ENCODE results near the gene SLF2.

Gene SLF2

DNA sequence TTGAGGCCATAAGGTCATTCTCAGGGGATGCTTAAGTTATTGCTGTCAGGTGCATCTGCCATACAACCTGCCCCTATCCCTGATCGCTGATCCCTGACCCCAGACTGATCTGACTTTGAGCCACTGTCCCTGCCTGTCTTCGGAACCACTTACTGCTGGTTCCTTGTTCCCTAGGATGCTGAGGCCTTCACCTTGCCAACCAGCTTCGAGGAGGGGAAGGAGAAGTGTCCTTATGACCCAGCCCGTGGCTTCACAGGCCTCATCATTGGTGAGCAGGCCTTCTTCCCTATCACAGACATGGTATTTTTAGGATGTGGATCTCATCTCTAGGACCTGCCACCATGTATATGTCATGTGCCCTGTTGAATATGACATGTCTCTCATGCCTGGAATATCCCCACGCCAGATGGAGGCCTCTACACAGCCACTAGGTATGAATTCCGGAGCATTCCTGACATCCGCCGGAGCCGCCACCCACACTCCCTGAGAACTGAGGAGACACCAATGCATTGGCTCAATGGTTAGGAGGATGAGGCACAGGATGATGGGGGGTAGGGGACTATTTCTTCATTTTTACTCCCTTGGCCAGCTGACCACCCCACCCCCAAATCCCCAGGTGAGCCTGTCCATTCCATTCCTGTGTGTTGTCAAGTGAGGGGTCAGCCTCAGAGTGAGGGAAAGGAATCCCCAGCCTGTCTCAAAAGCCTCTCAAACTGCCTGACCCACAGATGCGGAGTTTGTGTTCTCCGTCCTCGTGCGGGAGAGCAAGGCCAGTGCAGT, 65.5 kb downstream of the SLF2 start:
- H3K4me3 ChIP-seq (ENCODE audit: low read length): no peak overlapping the region
- TF ChIP-seq, protein P1, sequence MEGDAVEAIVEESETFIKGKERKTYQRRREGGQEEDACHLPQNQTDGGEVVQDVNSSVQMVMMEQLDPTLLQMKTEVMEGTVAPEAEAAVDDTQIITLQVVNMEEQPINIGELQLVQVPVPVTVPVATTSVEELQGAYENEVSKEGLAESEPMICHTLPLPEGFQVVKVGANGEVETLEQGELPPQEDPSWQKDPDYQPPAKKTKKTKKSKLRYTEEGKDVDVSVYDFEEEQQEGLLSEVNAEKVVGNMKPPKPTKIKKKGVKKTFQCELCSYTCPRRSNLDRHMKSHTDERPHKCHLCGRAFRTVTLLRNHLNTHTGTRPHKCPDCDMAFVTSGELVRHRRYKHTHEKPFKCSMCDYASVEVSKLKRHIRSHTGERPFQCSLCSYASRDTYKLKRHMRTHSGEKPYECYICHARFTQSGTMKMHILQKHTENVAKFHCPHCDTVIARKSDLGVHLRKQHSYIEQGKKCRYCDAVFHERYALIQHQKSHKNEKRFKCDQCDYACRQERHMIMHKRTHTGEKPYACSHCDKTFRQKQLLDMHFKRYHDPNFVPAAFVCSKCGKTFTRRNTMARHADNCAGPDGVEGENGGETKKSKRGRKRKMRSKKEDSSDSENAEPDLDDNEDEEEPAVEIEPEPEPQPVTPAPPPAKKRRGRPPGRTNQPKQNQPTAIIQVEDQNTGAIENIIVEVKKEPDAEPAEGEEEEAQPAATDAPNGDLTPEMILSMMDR (IDR thresholded peaks at IDR 0.05; ENCODE audit: insufficient read depth, low read depth, low read length, missing control alignments): no peak
- no peak for DNase-seq (ENCODE audit: low read depth)

DNA sequence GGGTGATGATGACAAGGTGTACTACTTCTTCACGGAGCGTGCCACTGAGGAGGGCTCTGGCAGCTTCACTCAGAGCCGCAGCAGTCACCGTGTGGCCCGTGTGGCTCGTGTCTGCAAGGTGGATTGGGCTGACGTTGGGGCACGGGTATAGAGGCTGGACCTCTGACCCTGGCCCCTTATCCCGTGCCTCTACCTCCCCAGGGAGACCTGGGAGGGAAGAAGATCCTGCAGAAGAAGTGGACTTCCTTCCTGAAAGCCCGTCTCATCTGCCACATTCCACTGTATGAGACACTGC, 66.1 kb downstream of the SLF2 start:
- H3K4me3 ChIP-seq (ENCODE audit: low read length): no peak overlapping the region
- no peak for DNase-seq (ENCODE audit: low read depth)
- TF ChIP-seq, protein P1 (IDR thresholded peaks at IDR 0.05; ENCODE audit: insufficient read depth, low read depth, low read length, missing control alignments): no peak

DNA sequence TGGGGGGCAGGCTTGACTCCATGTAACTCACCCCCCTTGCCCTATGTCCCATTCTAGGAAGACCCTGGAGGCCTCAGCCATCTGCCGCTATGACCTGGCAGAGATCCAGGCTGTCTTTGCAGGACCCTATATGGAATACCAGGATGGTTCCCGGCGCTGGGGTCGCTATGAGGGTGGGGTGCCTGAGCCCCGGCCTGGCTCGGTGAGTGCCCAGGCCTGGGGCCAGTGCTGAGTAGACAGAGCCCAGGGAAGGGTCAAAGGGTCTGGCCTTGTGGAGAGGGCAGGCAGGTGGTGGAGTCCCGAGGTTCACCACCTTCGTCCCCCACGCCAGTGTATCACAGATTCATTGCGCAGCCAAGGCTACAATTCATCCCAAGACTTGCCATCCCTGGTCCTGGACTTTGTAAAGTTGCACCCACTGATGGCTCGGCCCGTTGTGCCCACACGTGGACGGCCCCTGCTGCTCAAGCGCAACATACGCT, 67.1 kb downstream of the SLF2 start:
- H3K4me3 ChIP-seq (ENCODE audit: low read length): no peak overlapping the region
- TF ChIP-seq, protein P1 (IDR thresholded peaks at IDR 0.05; ENCODE audit: insufficient read depth, low read depth, low read length, missing control alignments): no peak
- DNase-seq (ENCODE audit: low read depth): no peak

DNA sequence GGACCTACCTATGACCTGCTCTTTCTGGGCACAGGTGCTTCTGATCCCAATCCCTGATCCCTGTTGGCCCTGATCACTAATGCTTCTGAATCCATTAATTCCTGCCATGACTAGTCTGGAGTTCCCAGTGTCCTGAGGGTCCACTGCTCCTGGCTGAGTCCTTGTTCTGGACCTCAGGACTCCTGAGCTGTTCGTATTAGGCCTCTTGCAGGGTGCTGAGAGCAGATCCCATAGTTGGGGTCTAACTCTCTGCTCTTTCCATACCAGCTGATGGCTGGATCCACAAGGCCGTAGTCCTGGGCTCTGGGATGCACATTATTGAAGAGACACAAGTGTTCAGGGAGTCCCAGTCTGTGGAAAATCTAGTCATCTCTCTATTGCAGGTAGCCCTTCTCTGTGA, 67.5 kb downstream of the SLF2 start:
- TF ChIP-seq, protein P1 (IDR thresholded peaks at IDR 0.05; ENCODE audit: insufficient read depth, low read depth, low read length, missing control alignments): no peak
- DNase-seq (ENCODE audit: low read depth): no peak
- no peak overlapping the region for H3K4me3 ChIP-seq (ENCODE audit: low read length)

DNA sequence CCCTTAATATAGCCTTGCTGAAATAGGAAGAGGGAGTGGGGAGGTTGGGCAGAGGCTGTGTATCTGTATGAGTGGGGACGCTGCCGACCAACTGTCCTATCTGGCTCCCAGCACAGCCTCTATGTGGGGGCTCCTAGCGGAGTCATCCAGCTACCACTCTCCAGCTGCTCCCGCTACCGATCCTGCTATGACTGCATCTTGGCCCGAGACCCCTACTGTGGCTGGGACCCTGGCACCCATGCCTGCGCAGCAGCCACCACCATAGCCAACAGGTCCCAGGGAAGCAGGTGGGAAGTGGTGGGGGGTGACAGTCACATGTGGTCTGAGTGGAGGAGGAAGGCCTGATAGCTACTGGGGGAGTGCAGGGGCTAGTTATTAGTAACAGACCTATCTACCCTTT, 67.9 kb downstream of the SLF2 start:
- TF ChIP-seq, protein P1 (IDR thresholded peaks at IDR 0.05; ENCODE audit: insufficient read depth, low read depth, low read length, missing control alignments): no peak
- no peak for DNase-seq (ENCODE audit: low read depth)
- no peak overlapping the region for H3K4me3 ChIP-seq (ENCODE audit: low read length)

DNA sequence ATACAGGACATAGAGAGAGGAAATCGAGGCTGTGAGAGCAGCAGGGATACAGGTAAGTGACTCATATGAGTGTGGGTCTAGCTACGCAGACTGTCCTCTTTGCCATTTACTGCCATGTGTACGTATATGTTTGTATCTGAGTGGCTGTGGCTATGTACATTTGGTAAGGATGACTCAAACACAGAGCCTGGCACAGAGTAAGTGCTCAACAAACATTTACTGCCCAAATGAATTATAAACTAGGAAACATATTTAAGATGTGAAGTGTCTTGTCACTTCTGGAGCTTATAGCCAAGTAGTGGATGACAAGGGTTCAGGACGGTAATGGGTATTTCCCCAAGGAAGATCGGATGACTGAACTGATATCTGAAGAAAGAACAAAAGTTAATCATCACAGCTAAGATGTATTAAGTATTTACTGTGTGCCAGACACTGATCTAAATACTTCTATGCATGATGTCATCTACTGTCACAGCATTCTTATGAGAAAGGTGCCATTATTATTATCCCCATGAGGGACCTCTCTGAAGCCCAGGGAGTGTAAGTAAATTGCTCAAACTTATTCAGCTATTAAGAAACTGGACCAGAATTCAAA, 68.5 kb downstream of the SLF2 start:
- no peak for DNase-seq (ENCODE audit: low read depth)
- TF ChIP-seq, protein P1 (IDR thresholded peaks at IDR 0.05; ENCODE audit: insufficient read depth, low read depth, low read length, missing control alignments): no peak
- H3K4me3 ChIP-seq (ENCODE audit: low read length): no peak overlapping the region
